Epithelial cell of proximal tubule (primary cell): Measurements from ENCODE around the gene NLN. TPM values are rescaled to one million over a fixed set of nuclear protein-coding genes. Genes with fewer than 3 reads are reported as not detected.
A peak's percentile ranks its signal among the peaks of the same experiment; 100 is the strongest.
"Not testable (repeated sequence)": the region's sequence is repeated elsewhere in the genome, so short reads cannot be mapped to it uniquely, and the experiment has no call there.

Experiments used
- DNase-seq: peaks from one replicate; pipeline ENCODE4 v3.0.0-alpha.2; 2011; ENCODE audit warnings: low read depth
- H3K4me3 ChIP-seq: 2 replicates; pipeline ENCODE4 v1.5.1; 2011; ENCODE audit warnings: low read depth, mild to moderate bottlenecking, low read length
- CTCF ChIP-seq: conservative IDR thresholded peaks from 2 replicates; pipeline ENCODE4 v1.5.1; 2012; ENCODE audit warnings: low read depth, mild to moderate bottlenecking, low read length
- total RNA-seq: library from RNA; depleted of rRNA; stranded (reverse); fragments of >200 nt; gene quantifications from 2 replicates; pipeline ENCODE4 v1.2.3, GENCODE V29; 2015

Gene NLN
- total RNA-seq, 1 donor from 2014 or later: 25.8 TPM

DNA sequence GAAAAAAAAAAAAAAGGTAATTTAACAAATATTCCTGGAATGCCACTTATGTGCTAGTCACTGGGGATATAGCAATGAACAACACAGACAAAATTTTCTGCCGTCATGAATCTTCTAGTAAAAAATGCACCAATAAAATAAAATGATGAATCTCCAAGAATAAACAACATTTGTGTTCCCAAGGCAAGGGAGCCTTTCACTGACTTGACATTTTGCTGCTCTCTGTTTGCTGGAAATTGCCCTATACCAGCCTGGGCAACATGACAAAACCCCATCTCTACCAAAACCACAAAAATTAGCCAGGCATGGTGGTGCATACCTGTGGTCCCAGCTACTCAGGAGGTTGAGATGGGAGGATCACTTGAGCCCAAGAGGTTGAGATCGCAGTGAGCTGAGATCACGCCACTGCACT, 139.8 kb downstream of the NLN start:
- TF ChIP-seq CTCF: no peak
- peak; percentile 64 for DNase-seq
- no peak overlapping the region for H3K4me3 ChIP-seq

GRCh38 chr5:65862384-65862783, 140.4 kb downstream of the NLN start:
- H3K4me3 ChIP-seq: no peak overlapping the region
- no peak for TF ChIP-seq CTCF
- DNase-seq: no peak

DNA sequence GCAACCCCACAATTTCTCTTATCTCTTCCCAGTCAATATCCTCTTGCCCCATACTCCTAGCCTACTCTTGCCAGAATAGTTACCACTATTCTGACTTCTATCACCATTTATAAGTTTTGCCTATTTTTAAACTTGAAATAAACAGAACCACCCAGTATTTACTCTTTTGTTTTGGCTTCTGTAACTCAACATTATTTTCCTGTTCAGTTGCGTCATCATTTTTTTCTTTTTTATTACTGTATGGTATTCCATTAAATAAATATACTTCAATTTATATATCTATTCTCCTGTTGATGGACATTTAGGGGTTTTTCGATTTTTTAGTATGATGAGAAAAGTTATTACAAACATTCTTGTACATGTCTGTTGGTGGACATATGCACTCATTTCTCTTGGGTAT, 141.7 kb downstream of the NLN start:
- DNase-seq: no peak
- TF ChIP-seq CTCF: no peak
- no peak overlapping the region for H3K4me3 ChIP-seq

- TF ChIP-seq CTCF: no peak
- DNase-seq: no peak
- H3K4me3 ChIP-seq: no peak overlapping the region
Observed at GRCh38 chr5:65866837-65867521, 145.0 kb downstream of the NLN start.

- no peak overlapping the region for H3K4me3 ChIP-seq
- DNase-seq: no peak
- TF ChIP-seq CTCF: no peak
Observed at GRCh38 chr5:65867542-65868195, 145.7 kb downstream of the NLN start.

GRCh38 chr5:65868509-65868908, 146.5 kb downstream of the NLN start:
- H3K4me3 ChIP-seq: no peak overlapping the region
- no peak for TF ChIP-seq CTCF
- no peak for DNase-seq

DNA sequence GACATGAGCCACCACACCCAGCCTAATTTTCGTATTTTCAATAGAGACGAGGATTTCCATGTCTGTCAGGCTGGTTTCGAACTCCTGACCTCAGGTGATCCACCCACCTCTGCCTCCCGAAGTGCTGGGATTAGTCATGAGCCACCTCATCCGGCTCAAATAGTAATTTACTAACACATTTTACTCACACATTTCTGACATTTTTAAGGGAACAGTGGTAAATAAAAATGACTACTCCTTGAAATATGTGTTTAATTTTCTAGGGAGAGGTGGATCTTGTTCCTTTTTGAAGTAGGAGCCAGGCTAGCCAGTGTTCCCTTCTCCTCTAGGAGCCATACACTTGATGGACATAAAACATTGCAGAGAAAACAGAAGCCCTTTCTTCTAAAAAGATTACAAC, 149.2 kb downstream of the NLN start:
- no peak for TF ChIP-seq CTCF
- no peak for DNase-seq
- H3K4me3 ChIP-seq: no peak overlapping the region

GRCh38 chr5:65871776-65872175, 149.8 kb downstream of the NLN start:
- not testable (repeated sequence) for DNase-seq, H3K4me3 ChIP-seq
